K562 (cell line): ENCODE data around the gene ARMH3. TPM values are rescaled to one million over a fixed set of nuclear protein-coding genes. Genes with fewer than 3 reads are reported as not detected.

Experiments used
- ATAC-seq: fragments of 200-7000 bp; cut with Tn5 transposase; 3 replicates; pipeline ENCODE4 v1.9.1; 2020; ENCODE audit warnings: moderate library complexity
- BruUV-seq: library from RNA; stranded (reverse); fragments of 400-500 nt; replicated peaks from 2 replicates; lab custom pipeline; 2021; lab: Mats Ljungman, UMichigan
- CTCF ChIA-PET: fragments of 300-600 bp; formaldehyde crosslinking; extraction: SDS; loops from one replicate; lab custom pipeline; 2021; ENCODE audit warnings: low intra/inter-chr PET ratio; lab: Yijun Ruan, JAX
- POLR2A ChIA-PET: fragments of 300-600, 350-650 bp; sonication (Branson Sonifier 250); formaldehyde crosslinking; extraction: SDS; loops from one replicate; lab custom pipeline; 2021; ENCODE audit warnings: antibody characterized with exemption, inconsistent platforms; lab: Yijun Ruan, JAX
- DNase-seq, 4 experiments: peaks; one replicate each; pipeline versions ENCODE4 v3.0.0 to v3.0.0-alpha.2; 2011 to 2018; ENCODE audit warnings: low spot score in 3 of 4, mixed read lengths in 3 of 4; ENCODE audit errors: extremely low read depth in 1 of 4
- FAIRE-seq: peaks from 2 replicates; lab custom pipeline; 2011; peaks lifted over from hg19 to GRCh38; lab: Jason Lieb, UNC
- H2AFZ ChIP-seq: 2 replicates; pipeline ENCODE4 v1.6.0; 2011; ENCODE audit warnings: low read depth, low read length, control low read depth, inconsistent platforms
- H3K27ac ChIP-seq: fragments of 200-600 bp; 3 replicates; pipeline ENCODE4 v1.8.0; 2011; ENCODE audit warnings: low read depth, mild to moderate bottlenecking, control low read depth, inconsistent platforms, low read length, moderate library complexity, mixed read lengths; ENCODE audit errors: extremely low read depth
- H3K27me3 ChIP-seq, 2 experiments: fragments of 300-600 bp in 1 of 2; 2 replicates in 1 of 2; 3 replicates in 1 of 2; pipeline versions ENCODE4 v1.6.0 to v1.8.0; 2011; ENCODE audit warnings: inconsistent platforms in 2 of 2, low read length in 2 of 2, mild to moderate bottlenecking in 1 of 2, mixed read lengths in 1 of 2, moderate library complexity in 1 of 2; ENCODE audit not compliant: control insufficient read depth in 2 of 2, insufficient read depth in 2 of 2
- H3K36me3 ChIP-seq: fragments of 300-600 bp; 3 replicates; pipeline ENCODE4 v1.8.0; 2011; ENCODE audit warnings: mild to moderate bottlenecking, low read length, inconsistent platforms; ENCODE audit not compliant: control insufficient read depth, insufficient read depth
- H3K4me1 ChIP-seq, 2 experiments: fragments of 200-600 bp in 1 of 2; replicated peaks in 1 of 2; 2 replicates in 1 of 2; 3 replicates in 1 of 2; pipeline versions ENCODE4 v1.5.1 to v1.8.0; 2011; ENCODE audit warnings: inconsistent platforms in 2 of 2, low read length in 2 of 2, mild to moderate bottlenecking in 1 of 2, mixed read lengths in 1 of 2, moderate library complexity in 1 of 2; ENCODE audit not compliant: control insufficient read depth in 2 of 2, insufficient read depth in 2 of 2
- H3K4me2 ChIP-seq: 2 replicates; pipeline ENCODE4 v1.6.1; 2011; ENCODE audit warnings: low read length, control low read depth, inconsistent platforms, mixed read lengths; ENCODE audit not compliant: insufficient read depth
- H3K4me3 ChIP-seq: fragments of 200-600 bp; sonication (generic), shearing (Covaris generic); 2 replicates; pipeline ENCODE4 v1.5.1; 2016; ENCODE audit warnings: control low read depth, inconsistent platforms
- H3K79me2 ChIP-seq: fragments of 200-600 bp; 3 replicates; pipeline ENCODE4 v1.8.0; 2011; ENCODE audit warnings: low read length, inconsistent platforms; ENCODE audit not compliant: control insufficient read depth, insufficient read depth
- H3K9ac ChIP-seq, 2 experiments: 2 replicates each; pipeline versions ENCODE4 v1.6.0 to v1.6.1; 2011; ENCODE audit warnings: low read depth in 2 of 2, low read length in 2 of 2, control low read depth in 1 of 2, inconsistent platforms in 1 of 2, mild to moderate bottlenecking in 1 of 2, mixed read lengths in 1 of 2; ENCODE audit not compliant: insufficient read depth in 1 of 2
- H3K9me1 ChIP-seq: one replicate; pipeline ENCODE4 v1.6.0; 2011; ENCODE audit warnings: inconsistent platforms, mild to moderate bottlenecking, low read length, moderate library complexity; ENCODE audit not compliant: control insufficient read depth, insufficient read depth
- H3K9me3 ChIP-seq: replicated peaks from 2 replicates; pipeline ENCODE4 v1.5.1; 2011; ENCODE audit warnings: low read depth, low read length, inconsistent platforms; ENCODE audit not compliant: control insufficient read depth, insufficient read depth
- H4K20me1 ChIP-seq: replicated peaks from 2 replicates; pipeline ENCODE4 v1.6.1; 2011; ENCODE audit warnings: low read length, inconsistent platforms, mixed read lengths; ENCODE audit not compliant: control insufficient read depth, insufficient read depth
- CBFA2T3 ChIP-seq: fragments of 450-650 bp; IDR thresholded peaks from 2 replicates; pipeline ENCODE4 v1.6.1; 2017
- COPS2 ChIP-seq: fragments of 450-650 bp; conservative IDR thresholded peaks from 2 replicates; pipeline ENCODE4 v1.6.1; 2016; ENCODE audit warnings: mild to moderate bottlenecking, moderate library complexity
- HNRNPK ChIP-seq: fragments of 200-400 bp; formaldehyde crosslinking; IDR thresholded peaks from one replicate; pipeline ENCODE4 v1.6.1; 2018; ENCODE audit warnings: mild to moderate bottlenecking, low read depth, low read length; ENCODE audit not compliant: poor library complexity, severe bottlenecking
- MCM2 ChIP-seq: fragments of 450-650 bp; IDR thresholded peaks from 2 replicates; pipeline ENCODE4 v1.6.1; 2017; ENCODE audit warnings: low read depth, mild to moderate bottlenecking
- RBM14 ChIP-seq: fragments of 200-400 bp; formaldehyde crosslinking; IDR thresholded peaks from 2 replicates; pipeline ENCODE4 v1.6.1; 2018; ENCODE audit warnings: low read depth, mild to moderate bottlenecking, low read length, moderate library complexity, borderline replicate concordance; ENCODE audit not compliant: insufficient read depth
- RBM25 ChIP-seq: fragments of 200-400 bp; formaldehyde crosslinking; IDR thresholded peaks from 2 replicates; pipeline ENCODE4 v1.6.1; 2018; ENCODE audit warnings: low read length, low read depth, moderate library complexity; ENCODE audit not compliant: severe bottlenecking
- RHOXF2B ChIP-seq: fragments of 250-450 bp; sonication (Bioruptor Pico); conservative IDR thresholded peaks from 2 replicates; pipeline ENCODE4 v1.5.1; 2021
- SMAD1 ChIP-seq: fragments of 150-350 bp; IDR thresholded peaks from 2 replicates; pipeline ENCODE4 v1.6.1; 2014; ENCODE audit warnings: low read length, low read depth; ENCODE audit not compliant: partially characterized antibody
- SMAD4 ChIP-seq: fragments of 250-450 bp; sonication (Bioruptor Pico); conservative IDR thresholded peaks from 2 replicates; pipeline ENCODE4 v1.8.0; 2021; ENCODE audit warnings: inconsistent platforms, mild to moderate bottlenecking, moderate library complexity
- SUPT5H ChIP-seq: fragments of 450-650 bp; IDR thresholded peaks from 2 replicates; pipeline ENCODE4 v1.6.1; 2016
- THAP12 ChIP-seq: fragments of 250-450 bp; sonication (Bioruptor Pico); IDR thresholded peaks from 2 replicates; pipeline ENCODE4 v1.9.0; 2021; ENCODE audit warnings: mild to moderate bottlenecking, inconsistent platforms
- ZC3H11A ChIP-seq: IDR thresholded peaks from 2 replicates; pipeline ENCODE4 v1.6.1; 2012; ENCODE audit warnings: low read depth, low read length, improper control_type of control experiment
- ZNF764 ChIP-seq: fragments of 250-450 bp; sonication (Bioruptor Pico); IDR thresholded peaks from 2 replicates; pipeline ENCODE4 v1.4.0; 2020; ENCODE audit warnings: low read depth, mild to moderate bottlenecking, moderate library complexity
- WGBS: fragments of 100-300 bp; shearing (Covaris generic); methylation state at CpG from one replicate; pipeline ENCODE4 v1.1.6; 2016; ENCODE audit warnings: low coverage, mixed read lengths; ENCODE audit not compliant: insufficient coverage; ENCODE audit errors: missing lambda C conversion rate; 5-methylcytosine and 5-hydroxymethylcytosine counted together
- in situ Hi-C: fragments of 300-500 bp; cut with MboI; formaldehyde crosslinking; loops from 4 replicates; pipeline ENCODE4 v1.15.0; 2018; ENCODE audit warnings: inconsistent platforms, mixed read lengths
- intact Hi-C: fragments of 100-400 bp; cut with micrococcal nuclease; formaldehyde crosslinking; loops from 2 replicates; pipeline ENCODE4 v1.14.2; 2022
- polyA plus RNA-seq, 8 experiments: library from polyadenylated mRNA; depleted of rRNA in 4 of 8; stranded (reverse) in 5 of 8; unstranded in 3 of 8; fragments of >200 nt; fragmentation: Nextera tagmentation in 2 of 8; fragmentation: Illumina TruSeq in 1 of 8; extraction: Ambion mirVana in 2 of 8; extraction: Trizol in 1 of 8; gene quantifications; 2 replicates each; pipeline versions ENCODE4 v1.2.1 to v1.2.3, GENCODE V29; 2011 to 2014; ENCODE audit warnings: inconsistent platforms in 1 of 8, missing spikeins in 1 of 8
- total RNA-seq, 7 experiments: library from RNA; depleted of rRNA in 6 of 7; stranded (reverse); fragments of >200 nt in 6 of 7; fragmentation: Illumina TruSeq in 2 of 7; extraction: Trizol in 2 of 7; gene quantifications; 2 replicates each; pipeline versions ENCODE4 v1.2.1 to v1.2.3, GENCODE V29; 2011 to 2021; ENCODE audit warnings: low replicate concordance in 1 of 7
- TF ChIP-seq, protein P1 (sequence below): sonication (generic); formaldehyde crosslinking; IDR thresholded peaks from 2 replicates; pipeline ENCODE4 v1.8.0; 2022; ENCODE audit warnings: missing genetic modification reagents, mild to moderate bottlenecking, moderate library complexity, borderline replicate concordance
- TF ChIP-seq, protein P2 (sequence below): fragments of 450-650 bp; formaldehyde crosslinking; IDR thresholded peaks from 2 replicates; pipeline ENCODE4 v1.4.0; 2020; ENCODE audit warnings: mild to moderate bottlenecking, moderate library complexity
- TF ChIP-seq, protein P3 (sequence below): conservative IDR thresholded peaks from 2 replicates; pipeline ENCODE4 v1.6.1; 2011; ENCODE audit warnings: low read depth, mild to moderate bottlenecking, low read length; ENCODE audit not compliant: control insufficient read depth

Gene ARMH3
- total and polyA plus RNA-seq, 9 of the 15 experiments (the other 6 are each of a cell fraction or from before 2014, with no cell fraction given), result 0.29 to 0.73 TPM; not detected in 7

- TF ChIP-seq ZC3H11A, result no peak
- no peak for TF ChIP-seq MCM2
- TF ChIP-seq ZNF764 (CRISPR knock-in tag), result no peak
- TF ChIP-seq, protein P1, sequence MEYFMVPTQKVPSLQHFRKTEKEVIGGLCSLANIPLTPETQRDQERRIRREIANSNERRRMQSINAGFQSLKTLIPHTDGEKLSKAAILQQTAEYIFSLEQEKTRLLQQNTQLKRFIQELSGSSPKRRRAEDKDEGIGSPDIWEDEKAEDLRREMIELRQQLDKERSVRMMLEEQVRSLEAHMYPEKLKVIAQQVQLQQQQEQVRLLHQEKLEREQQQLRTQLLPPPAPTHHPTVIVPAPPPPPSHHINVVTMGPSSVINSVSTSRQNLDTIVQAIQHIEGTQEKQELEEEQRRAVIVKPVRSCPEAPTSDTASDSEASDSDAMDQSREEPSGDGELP (CRISPR knock-in tag), result no peak
Measured at GRCh38 chr10:101939729-101940128, 116.2 kb downstream of the ARMH3 start (continued).

- CTCF ChIA-PET, result no interaction called here
- in situ Hi-C loops, result no loop called here
- H3K27me3 ChIP-seq, result no peaks in the 10 kb centered on the region
- no peak overlapping the region for H3K9ac ChIP-seq
- no CpG with 5 or more reads among the region's 3 CpGs for WGBS
- ATAC-seq (no peak), DNase-seq (no peak), FAIRE-seq (no peak)
- H2AFZ ChIP-seq, result no peak overlapping the region
- H3K9me3 ChIP-seq, result no peaks in the 10 kb centered on the region
- no peaks in the 10 kb centered on the region for H3K36me3 ChIP-seq
- intact Hi-C loops, result no loop called here
- H3K4me3 ChIP-seq, result no peak overlapping the region
- BruUV-seq, result no TSS peak
- no peak overlapping the region for H3K4me2 ChIP-seq
- no peak overlapping the region for H3K27ac ChIP-seq
- POLR2A ChIA-PET, result no interaction called here
- H3K79me2 ChIP-seq, result no peaks in the 10 kb centered on the region
- no peaks in the 10 kb centered on the region for H3K4me1 ChIP-seq
- H3K9me1 ChIP-seq, result no peaks in the 10 kb centered on the region
- no peaks in the 10 kb centered on the region for H4K20me1 ChIP-seq
- TF ChIP-seq, protein P2, sequence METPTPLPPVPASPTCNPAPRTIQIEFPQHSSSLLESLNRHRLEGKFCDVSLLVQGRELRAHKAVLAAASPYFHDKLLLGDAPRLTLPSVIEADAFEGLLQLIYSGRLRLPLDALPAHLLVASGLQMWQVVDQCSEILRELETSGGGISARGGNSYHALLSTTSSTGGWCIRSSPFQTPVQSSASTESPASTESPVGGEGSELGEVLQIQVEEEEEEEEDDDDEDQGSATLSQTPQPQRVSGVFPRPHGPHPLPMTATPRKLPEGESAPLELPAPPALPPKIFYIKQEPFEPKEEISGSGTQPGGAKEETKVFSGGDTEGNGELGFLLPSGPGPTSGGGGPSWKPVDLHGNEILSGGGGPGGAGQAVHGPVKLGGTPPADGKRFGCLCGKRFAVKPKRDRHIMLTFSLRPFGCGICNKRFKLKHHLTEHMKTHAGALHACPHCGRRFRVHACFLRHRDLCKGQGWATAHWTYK (CRISPR knock-in tag), result no peak
- TF ChIP-seq CBFA2T3 (no peak), RHOXF2B (CRISPR knock-in tag) (no peak), HNRNPK (no peak), SMAD1 (no peak), RBM14 (no peak), COPS2 (no peak), SMAD4 (CRISPR knock-in tag) (no peak), RBM25 (no peak), SUPT5H (no peak), THAP12 (CRISPR knock-in tag) (no peak)
- TF ChIP-seq, protein P3, sequence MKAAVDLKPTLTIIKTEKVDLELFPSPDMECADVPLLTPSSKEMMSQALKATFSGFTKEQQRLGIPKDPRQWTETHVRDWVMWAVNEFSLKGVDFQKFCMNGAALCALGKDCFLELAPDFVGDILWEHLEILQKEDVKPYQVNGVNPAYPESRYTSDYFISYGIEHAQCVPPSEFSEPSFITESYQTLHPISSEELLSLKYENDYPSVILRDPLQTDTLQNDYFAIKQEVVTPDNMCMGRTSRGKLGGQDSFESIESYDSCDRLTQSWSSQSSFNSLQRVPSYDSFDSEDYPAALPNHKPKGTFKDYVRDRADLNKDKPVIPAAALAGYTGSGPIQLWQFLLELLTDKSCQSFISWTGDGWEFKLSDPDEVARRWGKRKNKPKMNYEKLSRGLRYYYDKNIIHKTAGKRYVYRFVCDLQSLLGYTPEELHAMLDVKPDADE, result no peak
Measured at GRCh38 chr10:101939008-101939648, 116.8 kb downstream of the ARMH3 start.
